CD4-positive, alpha-beta T cell treated with Interleukin-4 for 1 hour (primary cell): Measurements from ENCODE around the gene SIPA1L3.

Experiments
- DNase-seq, 2 donors: peaks; one replicate each; pipeline ENCODE4 v3.0.0-alpha.2; 2020 to 2022

Gene SIPA1L3

DNA sequence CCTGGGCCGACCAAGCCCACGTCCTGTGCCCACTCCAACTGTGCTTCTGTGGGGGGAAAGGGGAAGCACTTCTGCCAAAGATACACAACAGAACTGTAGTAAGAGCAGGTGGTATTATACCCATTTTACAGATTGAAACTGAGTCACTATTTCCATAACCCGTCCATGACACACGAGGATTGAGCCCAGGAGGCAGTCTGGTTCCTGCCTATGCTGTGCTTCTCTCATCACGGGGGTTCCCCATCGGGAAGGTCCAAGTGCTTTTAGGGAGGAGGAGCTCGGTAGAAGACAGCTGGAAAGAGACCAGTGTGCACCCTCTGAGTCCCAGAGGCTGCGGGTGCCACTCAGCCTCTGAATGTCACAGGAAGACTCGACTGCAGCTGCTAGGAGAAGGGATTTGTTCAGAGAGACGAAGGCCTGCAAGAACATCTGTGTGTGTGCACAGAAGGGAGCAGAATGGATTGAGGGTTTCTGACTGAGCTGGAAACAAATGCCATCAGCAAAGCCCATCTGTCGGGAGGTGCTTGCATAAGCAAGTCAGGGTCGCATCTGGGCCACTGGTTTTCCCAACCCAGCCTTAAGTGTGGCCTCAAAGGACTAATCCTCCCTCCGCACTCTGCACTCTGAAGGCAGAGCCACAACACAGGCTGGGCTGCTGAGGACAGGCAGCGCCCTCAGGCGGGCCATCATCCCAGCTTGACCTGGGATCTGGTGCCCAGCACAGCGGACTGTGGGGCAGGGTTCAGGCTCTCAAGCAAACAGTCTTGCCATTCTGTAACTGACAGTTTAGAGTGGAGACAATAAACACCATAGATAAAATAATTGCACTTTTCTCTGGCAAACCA, 167.1 kb downstream of the SIPA1L3 start:
- DNase-seq: no peak

GRCh38 chr19:38076337-38076736, 169.3 kb downstream of the SIPA1L3 start:
- DNase-seq: no peak

GRCh38 chr19:38078302-38078930, 171.4 kb downstream of the SIPA1L3 start:
- DNase-seq: no peak

- peak in 1 of 2 donors; percentile 11 for DNase-seq
These were observed 172.9 kb downstream of the SIPA1L3 start for GRCh38 chr19:38079926-38080380.

DNA sequence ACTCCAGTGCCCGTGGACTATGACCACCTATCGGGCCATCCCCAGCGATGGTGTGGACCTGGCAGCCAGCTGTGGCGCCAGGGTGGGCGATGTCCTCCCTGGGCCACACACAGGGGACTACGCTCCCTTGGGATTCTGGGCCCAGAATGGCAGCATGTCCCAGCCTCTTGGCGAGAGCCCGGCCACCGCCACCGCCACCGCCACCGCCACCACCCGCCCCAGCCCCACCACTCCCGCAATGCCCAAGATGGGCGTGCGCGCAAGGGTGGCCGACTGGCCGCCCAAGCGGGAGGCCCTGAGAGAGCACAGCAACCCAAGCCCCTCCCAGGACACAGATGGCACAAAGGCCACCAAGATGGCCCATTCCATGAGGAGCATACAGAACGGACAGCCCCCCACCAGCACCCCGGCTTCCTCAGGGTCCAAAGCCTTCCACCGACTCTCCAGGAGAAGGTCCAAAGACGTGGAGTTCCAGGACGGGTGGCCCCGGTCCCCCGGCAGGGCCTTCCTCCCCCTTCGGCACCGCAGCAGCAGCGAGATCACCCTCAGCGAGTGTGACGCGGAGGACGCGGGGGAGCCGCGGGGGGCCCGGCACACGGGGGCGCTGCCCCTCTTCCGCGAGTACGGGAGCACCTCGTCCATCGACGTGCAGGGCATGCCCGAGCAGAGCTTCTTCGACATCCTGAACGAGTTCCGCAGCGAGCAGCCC, 174.7 kb downstream of the SIPA1L3 start:
- DNase-seq: no peak

- DNase-seq: no peak
These were observed 175.5 kb downstream of the SIPA1L3 start for GRCh38 chr19:38082256-38083118.

- no peak for DNase-seq
These were observed 177.2 kb downstream of the SIPA1L3 start for GRCh38 chr19:38084196-38084595.

DNA sequence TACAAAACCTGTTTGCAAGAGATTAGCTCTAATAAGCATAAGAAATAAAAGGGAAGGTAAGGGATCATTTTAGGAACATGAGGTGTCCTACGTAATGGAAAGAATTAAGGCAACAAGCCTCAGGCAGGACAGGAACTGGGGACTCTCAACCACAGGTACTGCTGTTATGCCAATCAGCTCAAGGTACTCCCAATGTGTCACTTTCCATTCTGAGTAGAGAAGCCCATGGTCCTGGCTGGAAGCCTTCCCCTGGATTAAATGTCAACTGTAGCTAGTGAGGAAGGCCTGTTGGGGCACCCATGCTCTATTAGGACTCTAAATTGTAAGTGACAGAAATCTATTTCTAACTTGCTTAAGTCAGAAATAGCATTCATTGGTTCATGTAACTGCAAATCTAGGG, 182.4 kb downstream of the SIPA1L3 start:
- DNase-seq: no peak

GRCh38 chr19:38093154-38093553, 186.1 kb downstream of the SIPA1L3 start:
- no peak for DNase-seq

DNA sequence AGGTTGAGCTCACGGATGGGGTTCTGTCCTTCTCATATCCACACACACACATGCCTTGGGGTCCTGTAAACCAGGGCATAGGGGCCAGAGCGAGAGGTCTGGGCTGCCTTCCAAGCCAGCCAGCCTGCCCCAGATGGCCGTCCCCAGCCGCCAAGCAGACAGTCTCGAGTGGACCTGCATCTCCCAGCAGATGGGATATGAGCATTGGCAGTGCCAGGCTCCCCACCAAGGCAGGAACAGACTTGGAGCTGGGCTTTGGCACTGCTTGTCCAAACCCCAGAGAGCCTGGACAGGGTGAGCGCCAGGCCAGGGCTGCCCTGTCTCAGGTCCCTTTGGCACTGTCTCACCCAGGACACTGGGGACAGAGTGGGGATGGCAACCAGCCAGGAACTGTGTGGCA, 186.6 kb downstream of the SIPA1L3 start:
- DNase-seq: no peak

DNA sequence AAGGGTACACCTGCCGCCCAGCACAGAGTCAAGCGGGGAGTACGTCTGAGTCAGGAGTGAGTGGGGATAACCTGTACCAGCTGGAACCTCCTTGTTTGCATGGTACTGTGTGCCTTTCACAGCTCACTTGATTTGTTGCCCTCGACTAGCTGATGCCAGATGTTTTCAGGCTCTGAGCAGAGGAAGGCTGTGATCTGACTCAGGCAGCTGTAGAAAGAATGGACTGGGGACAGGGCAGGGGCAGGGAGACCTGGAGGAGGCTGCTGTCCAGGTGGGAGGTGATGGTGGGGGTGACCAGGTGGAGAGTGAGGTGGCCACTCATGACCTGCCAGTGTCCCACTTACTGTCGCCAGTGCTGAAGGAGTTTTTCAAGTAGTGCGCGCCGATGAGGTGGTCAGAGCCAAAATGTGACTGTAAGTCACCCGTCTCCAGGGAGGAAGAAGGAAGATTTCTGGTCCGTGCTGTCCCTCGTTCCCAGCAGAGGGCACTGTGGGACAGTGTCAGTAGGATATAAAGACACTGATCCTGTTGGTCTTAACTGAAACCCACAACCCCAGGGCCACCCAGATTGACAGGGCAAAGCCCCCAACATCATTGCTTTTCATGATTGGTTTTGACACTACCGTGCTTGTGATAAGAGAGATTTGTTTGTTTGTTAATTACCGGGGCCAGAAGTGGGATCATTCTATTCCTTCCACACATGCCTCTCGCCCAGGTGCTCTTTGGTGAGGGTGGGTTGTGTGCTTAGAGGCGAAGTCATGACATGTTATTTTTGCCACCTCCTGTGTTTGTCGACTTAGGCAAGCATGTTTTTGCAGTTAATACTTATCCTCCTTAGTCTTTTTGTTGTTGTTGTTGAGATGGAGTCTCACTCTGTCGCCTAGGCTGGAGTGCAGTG, 188.7 kb downstream of the SIPA1L3 start:
- DNase-seq: peak; percentile 47 to 64

GRCh38 chr19:38099966-38100365, 193.0 kb downstream of the SIPA1L3 start:
- DNase-seq: no peak

DNA sequence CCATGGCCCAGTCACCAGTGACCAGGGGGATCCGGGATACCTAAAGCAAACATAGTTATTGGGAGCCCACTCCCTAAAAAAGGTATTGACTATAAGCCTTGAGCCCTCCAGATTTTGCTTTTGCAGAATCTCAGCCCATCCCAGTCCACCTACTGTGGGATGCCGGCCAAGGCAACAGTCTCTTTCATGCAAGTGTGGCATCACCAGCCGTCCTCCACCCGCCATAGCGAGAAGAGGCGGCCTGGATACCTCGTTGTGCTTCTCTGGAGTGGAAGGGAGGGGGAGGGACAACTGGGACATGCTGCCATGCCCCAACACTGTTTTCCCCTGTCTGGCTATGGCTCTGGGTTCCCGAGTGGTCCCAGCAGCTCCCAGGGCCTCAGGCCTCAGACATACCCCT, 193.6 kb downstream of the SIPA1L3 start:
- no peak for DNase-seq

DNA sequence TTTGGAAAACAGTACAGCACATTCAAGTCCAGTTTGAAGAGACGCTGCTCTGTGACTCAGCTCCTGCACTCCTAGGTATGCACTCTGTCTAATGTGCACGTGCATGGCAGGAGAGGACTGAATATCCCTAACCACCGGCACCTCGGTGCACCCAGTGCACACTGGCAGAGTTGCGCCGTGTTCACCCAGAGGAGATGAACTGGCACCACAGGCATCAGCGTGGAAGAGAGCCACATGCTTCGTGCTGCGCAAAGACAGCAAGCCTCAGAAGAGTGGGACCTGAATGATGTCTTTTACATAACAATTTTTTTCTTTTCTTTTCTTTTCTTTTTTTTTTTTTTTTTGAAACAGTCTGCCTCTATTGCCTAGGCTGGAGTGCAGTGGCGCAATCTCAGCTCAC, 194.7 kb downstream of the SIPA1L3 start:
- no peak for DNase-seq

DNA sequence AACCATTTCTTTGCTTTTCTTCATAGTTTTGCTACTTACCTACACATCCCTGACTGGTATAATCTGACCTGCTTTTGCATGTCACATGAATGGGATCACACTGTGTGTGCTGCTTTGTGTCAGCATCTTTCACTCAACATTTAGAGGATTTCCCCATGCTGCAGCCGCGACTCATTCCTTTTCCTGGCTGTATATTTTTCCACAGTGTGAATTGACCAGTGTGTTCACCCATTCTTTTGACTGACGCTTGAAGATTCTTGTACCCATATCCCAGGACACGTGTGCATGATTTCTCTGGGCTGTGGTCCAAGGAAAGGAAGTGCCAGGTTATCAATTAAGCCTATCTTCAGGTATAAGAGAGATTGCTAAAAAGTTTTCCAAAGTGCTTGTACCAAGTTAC, 198.6 kb downstream of the SIPA1L3 start:
- DNase-seq: no peak

DNA sequence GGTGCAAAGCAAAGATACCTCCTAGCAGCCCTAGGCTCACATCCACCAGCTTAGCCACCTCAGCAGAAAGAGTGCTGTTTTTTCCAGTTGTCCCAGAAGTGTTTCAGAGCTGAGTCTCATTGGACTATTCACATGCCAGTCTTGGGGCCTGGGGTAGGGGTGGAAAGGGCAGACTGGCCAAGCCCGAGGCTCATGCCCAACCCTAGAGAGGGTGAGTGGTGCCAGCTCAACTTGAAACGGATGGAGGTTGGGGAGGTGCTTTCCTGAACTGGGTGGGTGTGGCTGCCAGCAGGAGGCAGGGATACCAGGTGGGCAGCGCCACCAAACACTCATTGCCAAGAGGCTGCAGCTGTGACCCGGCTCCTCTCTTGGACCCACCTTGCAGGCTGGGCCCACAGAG, 200.1 kb downstream of the SIPA1L3 start:
- no peak for DNase-seq

GRCh38 chr19:38111898-38112297, 204.9 kb downstream of the SIPA1L3 start:
- DNase-seq: no peak

GRCh38 chr19:38114651-38115050, 207.6 kb downstream of the SIPA1L3 start:
- DNase-seq: no peak

DNA sequence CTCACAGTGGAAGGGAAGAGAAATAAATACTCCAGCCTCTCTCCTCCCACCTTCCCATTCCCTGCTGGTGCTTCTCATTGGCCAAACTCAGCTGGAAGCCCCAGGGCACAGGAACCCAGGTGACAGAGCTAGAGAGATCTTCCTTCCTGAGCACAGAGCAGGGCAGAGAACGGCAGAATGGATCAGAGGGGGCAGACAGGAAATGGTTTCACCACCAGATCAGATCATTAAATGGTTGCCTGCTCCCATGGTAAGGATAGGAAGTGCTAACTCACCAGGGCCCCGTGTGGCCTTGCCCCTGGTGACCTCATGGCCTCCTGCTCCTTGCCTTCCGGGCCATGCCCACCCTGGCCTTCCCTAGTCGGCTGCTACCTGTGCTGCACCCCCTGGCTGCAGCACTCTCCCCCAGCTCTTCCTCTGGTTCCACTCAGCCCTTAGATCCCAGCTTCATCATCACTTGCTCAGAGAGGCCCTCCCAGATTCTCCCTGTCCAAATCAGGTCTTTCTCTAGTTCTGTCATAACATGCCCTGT, 208.3 kb downstream of the SIPA1L3 start:
- no peak for DNase-seq

GRCh38 chr19:38118176-38118575, 211.2 kb downstream of the SIPA1L3 start:
- no peak for DNase-seq

DNA sequence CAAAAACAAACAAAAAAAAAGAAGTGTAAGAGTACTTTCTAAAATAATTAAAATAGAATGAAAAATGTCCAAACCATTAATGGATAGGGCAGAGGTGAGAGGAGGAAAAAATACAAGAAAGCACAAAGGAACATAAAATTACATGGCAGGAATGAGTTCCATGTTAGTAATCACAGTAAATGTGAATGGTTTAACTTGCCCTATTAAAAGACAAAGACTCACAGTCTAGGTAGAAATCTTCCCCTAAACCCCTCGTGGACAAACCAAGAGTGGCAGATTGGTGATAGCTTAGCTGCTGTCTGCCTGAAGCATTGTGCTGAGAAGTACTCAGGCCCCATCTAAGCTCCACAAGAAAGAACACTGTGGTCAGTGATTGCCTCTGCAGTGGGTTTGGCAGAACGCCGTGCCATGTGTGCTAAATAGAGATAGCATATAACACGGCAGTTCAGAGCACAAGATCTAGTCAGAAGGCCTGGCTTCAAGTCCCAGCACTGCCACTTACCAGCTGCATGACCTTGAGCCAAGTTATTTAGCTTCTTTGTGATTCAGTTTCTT, 213.5 kb downstream of the SIPA1L3 start:
- no peak for DNase-seq
